ENCODE measurements around the gene ATP9A.

GRCh38 chr20:51612896-51613295 lies 155.3 kb downstream of the ATP9A start:
- TF ChIP-seq CTCF (IDR thresholded peaks at IDR 0.05; ENCODE audit: poor library complexity, severe bottlenecking) (no peak), EZH2 (IDR thresholded peaks at IDR 0.05; ENCODE audit: borderline replicate concordance, insufficient read depth, low read length, poor library complexity, severe bottlenecking) (no peak), RAD21 (conservative IDR thresholded peaks at IDR 0.05) (no peak), REST (IDR thresholded peaks at IDR 0.05; ENCODE audit: borderline replicate concordance) (no peak), POLR2AphosphoS5 (IDR thresholded peaks at IDR 0.05) (no peak), TAF1 (IDR thresholded peaks at IDR 0.05; ENCODE audit: low read depth) (no peak)

Measured in neural cell (in vitro differentiated cells).